B cell (primary cell): ENCODE data around the gene HECA.

ENCODE experiments used
- EZH2 ChIP-seq: IDR thresholded peaks from 2 replicates; pipeline ENCODE4 v1.6.1; 2012; ENCODE audit warnings: borderline replicate concordance, low read depth, mild to moderate bottlenecking, moderate library complexity, low read length; ENCODE audit not compliant: insufficient read depth, poor library complexity, severe bottlenecking
- TF ChIP-seq, protein P1 (sequence below): fragments of 200-600 bp; IDR thresholded peaks from one replicate; pipeline ENCODE4 v1.8.0; 2022; ENCODE audit warnings: antibody characterized with exemption, mild to moderate bottlenecking

DNA sequence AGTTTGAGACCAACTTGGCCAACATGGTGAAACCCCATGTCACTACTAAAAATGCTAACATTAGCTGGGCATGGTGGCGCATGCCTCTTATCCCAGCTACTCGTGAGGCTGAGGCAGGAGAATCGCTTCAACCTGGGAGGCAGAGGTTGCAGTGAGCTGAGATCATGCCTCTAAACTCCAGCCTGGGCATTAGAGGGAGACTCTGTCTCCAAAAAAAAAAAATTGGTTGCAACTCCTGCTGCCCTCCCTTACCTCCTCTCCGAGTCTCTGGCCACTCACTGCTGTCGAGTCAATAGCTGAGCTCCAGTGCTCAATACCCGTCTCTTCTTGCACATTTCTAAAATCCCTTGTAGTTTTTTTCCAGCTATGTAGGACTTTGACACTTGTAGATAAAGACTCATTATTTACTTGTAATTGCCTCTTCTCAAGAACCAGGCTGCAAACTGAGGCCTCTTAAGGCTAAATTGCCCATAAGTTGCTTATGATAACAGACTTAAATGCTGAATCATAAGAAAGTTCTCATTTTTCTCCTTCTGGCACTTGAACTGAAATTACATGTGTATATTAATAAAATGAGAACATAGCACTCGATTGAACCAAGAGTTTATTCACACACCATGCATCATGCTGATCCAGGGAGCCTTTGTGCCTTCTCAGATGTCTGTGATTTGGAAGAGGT lies 13.8 kb downstream of the HECA start:
- TF ChIP-seq, protein P1, sequence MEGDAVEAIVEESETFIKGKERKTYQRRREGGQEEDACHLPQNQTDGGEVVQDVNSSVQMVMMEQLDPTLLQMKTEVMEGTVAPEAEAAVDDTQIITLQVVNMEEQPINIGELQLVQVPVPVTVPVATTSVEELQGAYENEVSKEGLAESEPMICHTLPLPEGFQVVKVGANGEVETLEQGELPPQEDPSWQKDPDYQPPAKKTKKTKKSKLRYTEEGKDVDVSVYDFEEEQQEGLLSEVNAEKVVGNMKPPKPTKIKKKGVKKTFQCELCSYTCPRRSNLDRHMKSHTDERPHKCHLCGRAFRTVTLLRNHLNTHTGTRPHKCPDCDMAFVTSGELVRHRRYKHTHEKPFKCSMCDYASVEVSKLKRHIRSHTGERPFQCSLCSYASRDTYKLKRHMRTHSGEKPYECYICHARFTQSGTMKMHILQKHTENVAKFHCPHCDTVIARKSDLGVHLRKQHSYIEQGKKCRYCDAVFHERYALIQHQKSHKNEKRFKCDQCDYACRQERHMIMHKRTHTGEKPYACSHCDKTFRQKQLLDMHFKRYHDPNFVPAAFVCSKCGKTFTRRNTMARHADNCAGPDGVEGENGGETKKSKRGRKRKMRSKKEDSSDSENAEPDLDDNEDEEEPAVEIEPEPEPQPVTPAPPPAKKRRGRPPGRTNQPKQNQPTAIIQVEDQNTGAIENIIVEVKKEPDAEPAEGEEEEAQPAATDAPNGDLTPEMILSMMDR, result no peak
- no peak for TF ChIP-seq EZH2
